Cerebellar nuclear complex (tissue), 1 donor: Measurements from ENCODE around the gene KRTAP5-7.
"Not testable (repeated sequence)": the region's sequence is repeated elsewhere in the genome, so short reads cannot be mapped to it uniquely, and the experiment has no call there.

Experiments used
- DNase-seq, 2 experiments: peaks; one replicate each; lab custom pipeline; 2025; lab: John Stamatoyannopoulos, UW

Gene KRTAP5-7

DNA sequence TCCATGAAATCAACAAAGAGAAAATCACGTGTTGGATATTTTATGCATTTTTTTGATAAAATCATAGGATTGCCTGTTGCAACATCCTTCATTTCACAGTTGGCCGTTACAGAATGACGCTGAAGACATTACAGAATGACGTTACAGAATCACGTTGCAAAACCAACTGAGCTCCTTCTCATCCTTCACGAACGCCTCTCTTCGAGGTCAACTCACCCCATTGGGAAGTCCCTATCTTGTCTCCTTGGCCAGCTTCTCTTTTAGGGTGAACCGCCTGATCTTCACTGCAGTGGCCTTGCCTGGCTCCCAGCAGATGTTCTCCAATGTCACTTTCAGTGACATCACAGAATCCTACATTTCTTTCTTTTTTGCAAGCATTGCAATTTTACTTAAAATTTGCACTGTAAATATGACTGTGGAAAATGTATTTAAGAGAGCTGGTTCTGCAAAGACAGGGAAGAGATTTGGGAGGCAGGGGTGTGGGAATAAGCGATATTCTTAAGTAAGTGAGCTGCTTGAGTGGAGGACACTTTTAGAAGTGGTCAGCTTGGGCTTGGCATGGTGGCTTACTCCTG, 5.1 kb downstream of the KRTAP5-7 start:
- no peak for DNase-seq

- not testable (repeated sequence) for DNase-seq
These were observed 7.9 kb downstream of the KRTAP5-7 start for GRCh38 chr11:71534711-71535608.

GRCh38 chr11:71535825-71536224, 8.8 kb downstream of the KRTAP5-7 start:
- DNase-seq = no peak

- DNase-seq = no peak
These were observed 10.5 kb downstream of the KRTAP5-7 start for GRCh38 chr11:71537537-71537936.

GRCh38 chr11:71537977-71538665, 11.1 kb downstream of the KRTAP5-7 start, which contains the start of gene KRTAP5-8:
KRTAP5-8 (plus strand) TSS chr11:71538025; CDS start chr11:71538056, 31 bp downstream.
- not testable (repeated sequence) for DNase-seq

DNA sequence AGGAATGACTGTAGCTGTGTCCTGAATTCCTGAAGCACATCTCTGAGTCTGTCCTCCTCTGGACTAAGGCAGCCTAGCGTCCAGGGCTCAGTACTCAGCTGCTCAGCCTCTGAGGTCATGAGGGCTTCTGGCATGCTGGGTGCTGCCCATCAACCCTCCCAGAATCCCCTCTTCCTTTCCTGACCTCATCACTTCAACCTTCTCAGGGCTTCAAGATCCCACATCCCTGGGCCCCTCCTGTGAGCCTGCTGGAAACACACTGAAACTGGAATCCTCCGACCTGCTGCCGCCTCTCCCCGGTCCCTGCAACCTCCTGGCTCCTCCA, 11.6 kb downstream of the KRTAP5-7 start:
- DNase-seq = no peak

DNA sequence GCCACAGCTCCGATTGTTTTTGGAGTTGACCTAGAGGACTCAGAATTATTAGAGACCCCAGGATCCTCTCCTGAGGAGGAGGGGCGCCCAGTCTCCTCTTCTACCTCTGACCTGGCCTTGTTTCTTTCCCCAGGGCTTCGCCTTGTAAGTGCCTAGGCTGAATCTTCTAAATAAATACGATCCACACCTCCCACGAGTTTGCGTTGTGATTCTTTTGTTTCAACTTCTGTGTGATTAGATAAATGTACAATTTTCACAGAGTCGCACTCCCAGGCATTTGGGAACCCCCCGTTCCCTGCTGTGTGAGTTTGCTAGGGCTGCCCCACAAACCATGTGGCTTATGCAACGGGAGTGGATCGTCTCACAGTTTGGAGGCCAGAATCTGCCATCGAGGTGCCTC, 11.9 kb downstream of the KRTAP5-7 start:
- DNase-seq = no peak

- not testable (repeated sequence) for DNase-seq
These were observed 12.9 kb downstream of the KRTAP5-7 start for GRCh38 chr11:71539971-71540370.

DNA sequence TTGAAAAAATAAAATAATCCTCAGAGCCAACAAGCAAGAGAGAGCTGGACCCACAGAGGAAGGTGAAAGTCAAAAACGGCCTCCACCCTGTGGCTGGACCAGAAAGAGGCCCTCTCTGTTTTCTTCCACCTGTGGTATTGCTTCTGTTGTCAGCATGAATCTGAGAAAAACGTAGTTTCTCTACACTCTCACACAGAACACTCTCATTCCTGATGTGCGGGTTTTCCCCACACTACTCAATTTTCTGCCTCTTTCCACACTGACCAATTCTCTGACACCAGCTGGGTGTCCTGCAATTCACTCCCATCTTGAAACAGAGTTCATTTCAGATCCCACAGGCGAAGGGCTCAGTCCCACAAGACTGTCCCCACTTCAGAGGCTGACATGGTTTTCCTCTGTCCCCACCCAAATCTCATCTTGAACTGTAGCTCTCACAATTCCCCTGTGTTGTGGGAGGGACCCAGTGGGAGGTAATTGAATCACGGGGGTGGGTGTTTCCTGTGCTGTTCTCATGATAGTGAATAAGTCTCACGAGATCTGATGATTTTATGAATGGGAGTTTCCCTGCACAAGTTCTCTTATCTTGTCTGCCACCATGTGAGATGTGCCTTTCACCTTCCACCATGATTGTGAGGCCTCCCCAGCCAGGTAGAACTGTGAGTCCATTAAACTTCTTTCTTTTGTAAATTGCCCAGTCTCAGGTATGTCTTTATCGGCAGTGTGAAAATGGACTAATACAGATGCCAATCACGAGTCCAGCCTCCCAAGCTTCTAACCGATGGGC, 13.6 kb downstream of the KRTAP5-7 start:
- DNase-seq = not testable (repeated sequence)

- no peak for DNase-seq
These were observed 15.3 kb downstream of the KRTAP5-7 start for GRCh38 chr11:71542382-71542781.

DNA sequence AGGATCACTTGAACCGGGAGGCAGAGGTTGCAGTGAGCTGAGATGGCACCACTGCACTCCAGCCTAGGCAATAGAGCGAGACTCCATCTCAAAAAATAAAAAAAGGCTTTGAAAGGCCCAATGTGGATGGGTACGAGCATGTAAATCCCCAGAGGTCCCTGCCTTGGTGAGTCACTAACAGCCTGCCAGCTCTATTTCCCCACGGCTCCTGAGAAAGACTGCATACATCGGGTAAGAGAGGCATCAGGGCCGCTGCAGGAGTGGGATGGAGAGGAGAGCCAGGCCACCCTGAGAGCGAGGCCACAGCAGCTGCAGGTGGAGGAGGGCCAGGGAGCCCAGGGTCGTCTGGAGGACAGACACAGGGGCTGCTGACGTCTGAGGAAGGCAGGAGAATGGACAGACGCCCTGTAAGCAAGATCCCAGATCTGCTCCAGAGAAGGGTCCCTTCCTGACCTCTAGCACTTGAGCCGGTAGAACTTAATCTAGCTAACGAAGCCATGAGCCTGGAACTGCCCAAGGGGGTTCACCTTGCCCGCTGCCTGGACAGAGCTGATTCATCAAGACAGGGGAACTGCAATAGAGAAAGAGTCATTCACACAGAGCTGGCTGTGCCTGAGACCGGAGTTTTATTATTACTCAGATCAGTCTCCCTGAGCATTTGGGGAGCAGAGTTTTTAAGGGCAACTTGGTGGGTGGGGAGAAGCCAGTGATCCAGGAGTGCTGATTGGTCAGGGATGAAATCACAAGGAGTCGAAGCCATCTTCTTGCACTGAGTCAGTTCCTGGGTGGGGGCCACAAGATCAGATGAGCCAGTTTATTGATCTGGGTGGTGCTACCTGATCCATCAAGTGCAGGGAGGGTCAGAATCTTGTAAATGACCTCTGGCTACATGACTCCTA, 16.1 kb downstream of the KRTAP5-7 start:
- DNase-seq = no peak

- no peak for DNase-seq
These were observed 16.8 kb downstream of the KRTAP5-7 start for GRCh38 chr11:71543866-71544265.

- DNase-seq = no peak
These were observed 17.6 kb downstream of the KRTAP5-7 start for GRCh38 chr11:71544525-71545214.

- no peak for DNase-seq
These were observed 18.4 kb downstream of the KRTAP5-7 start for GRCh38 chr11:71545405-71545966.

GRCh38 chr11:71548120-71548519, 21.1 kb downstream of the KRTAP5-7 start, which contains the start of gene KRTAP5-9:
KRTAP5-9 (plus strand) TSS chr11:71548420; CDS start chr11:71548658, 238 bp downstream.
- no peak for DNase-seq

- DNase-seq = no peak
These were observed 21.7 kb downstream of the KRTAP5-7 start for GRCh38 chr11:71548716-71549151.

GRCh38 chr11:71551711-71552110, 24.6 kb downstream of the KRTAP5-7 start:
- no peak for DNase-seq

DNA sequence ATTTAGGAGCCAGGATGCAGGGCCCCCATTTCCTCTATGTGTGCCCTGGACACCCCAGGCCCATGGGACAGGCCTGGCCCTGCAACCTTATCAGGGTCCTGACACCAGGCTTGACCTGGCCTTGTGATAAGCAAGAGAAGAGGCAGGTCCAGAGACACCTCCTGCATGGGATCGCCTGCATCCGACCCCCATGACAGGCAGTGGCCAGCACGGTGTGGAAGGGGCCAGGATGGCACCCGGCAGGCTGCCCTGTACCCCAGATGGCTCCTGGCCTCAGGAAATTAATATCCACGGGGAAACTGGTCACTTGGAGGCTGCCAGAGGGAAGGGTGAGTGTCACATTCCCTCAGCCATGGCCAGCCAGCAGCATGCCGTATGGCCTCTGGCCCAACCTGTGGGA, 27.9 kb downstream of the KRTAP5-7 start:
- DNase-seq = no peak

GRCh38 chr11:71555508-71555907, 28.4 kb downstream of the KRTAP5-7 start:
- no peak for DNase-seq

DNA sequence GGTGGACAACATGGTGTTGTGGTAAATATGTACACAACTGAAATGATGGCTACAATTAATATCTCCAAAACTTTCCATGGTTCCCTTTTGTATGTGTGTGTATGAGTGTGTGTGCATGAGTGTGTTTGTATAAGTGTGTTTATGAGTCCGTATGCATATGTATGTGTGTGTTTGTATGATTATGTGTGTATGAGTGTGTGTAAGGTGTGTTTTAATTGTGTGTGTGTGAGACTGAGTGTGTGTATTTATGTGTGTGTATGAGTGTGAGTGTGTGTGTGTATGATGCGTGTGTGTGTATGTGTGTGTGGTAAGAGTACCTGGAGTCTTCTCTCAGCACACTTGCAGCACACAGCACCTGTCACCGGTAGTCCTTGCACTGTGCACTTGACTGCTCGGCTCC, 29.0 kb downstream of the KRTAP5-7 start:
- DNase-seq = no peak
